Measurements from ENCODE around the gene ZNF441. TPM values are rescaled to one million over a fixed set of nuclear protein-coding genes. Genes with fewer than 3 reads are reported as not detected.

Gene ZNF441
- total RNA-seq, 1 donor from 2014 or later: 9.6 TPM

DNA sequence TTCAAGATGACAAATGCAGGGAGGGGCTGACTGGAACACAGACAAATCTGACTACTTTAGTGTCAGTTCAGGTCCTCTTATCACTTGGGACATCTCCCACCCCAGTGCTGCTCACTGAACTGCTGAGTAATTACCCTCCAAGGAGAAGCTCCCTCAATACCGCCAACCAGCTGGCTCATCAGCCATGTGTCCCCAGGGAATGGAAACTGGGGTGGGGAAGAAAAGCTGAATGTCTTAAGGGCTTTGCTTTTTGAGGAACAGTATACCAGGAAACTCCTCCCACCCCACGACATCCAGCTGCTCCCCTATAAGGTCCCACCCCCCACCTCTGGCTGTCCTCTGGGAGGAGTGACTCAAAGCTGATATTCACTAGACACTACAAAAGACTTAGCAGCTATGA, 30.1 kb upstream of the ZNF441 start:
- Mint-ChIP-seq H3K36me3 (peaks cover 12% of the 10 kb centered on the region), H3K4me1 (peaks cover 39% of the 10 kb centered on the region), H3K9me3 (peaks cover 3% of the 10 kb centered on the region), H3K4me3 (peak overlapping the region; percentile 100), H3K27me3 (ENCODE audit: low read depth) (no peaks in the 10 kb centered on the region), H3K27ac (peak overlapping the region; percentile 67)
- TF ChIP-seq, protein P1, sequence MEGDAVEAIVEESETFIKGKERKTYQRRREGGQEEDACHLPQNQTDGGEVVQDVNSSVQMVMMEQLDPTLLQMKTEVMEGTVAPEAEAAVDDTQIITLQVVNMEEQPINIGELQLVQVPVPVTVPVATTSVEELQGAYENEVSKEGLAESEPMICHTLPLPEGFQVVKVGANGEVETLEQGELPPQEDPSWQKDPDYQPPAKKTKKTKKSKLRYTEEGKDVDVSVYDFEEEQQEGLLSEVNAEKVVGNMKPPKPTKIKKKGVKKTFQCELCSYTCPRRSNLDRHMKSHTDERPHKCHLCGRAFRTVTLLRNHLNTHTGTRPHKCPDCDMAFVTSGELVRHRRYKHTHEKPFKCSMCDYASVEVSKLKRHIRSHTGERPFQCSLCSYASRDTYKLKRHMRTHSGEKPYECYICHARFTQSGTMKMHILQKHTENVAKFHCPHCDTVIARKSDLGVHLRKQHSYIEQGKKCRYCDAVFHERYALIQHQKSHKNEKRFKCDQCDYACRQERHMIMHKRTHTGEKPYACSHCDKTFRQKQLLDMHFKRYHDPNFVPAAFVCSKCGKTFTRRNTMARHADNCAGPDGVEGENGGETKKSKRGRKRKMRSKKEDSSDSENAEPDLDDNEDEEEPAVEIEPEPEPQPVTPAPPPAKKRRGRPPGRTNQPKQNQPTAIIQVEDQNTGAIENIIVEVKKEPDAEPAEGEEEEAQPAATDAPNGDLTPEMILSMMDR (IDR thresholded peaks at IDR 0.05; ENCODE audit: unreplicated experiment): no peak
- no peak for DNase-seq (ENCODE audit: low spot score in 2 of 2, unreplicated experiment in 2 of 2)

DNA sequence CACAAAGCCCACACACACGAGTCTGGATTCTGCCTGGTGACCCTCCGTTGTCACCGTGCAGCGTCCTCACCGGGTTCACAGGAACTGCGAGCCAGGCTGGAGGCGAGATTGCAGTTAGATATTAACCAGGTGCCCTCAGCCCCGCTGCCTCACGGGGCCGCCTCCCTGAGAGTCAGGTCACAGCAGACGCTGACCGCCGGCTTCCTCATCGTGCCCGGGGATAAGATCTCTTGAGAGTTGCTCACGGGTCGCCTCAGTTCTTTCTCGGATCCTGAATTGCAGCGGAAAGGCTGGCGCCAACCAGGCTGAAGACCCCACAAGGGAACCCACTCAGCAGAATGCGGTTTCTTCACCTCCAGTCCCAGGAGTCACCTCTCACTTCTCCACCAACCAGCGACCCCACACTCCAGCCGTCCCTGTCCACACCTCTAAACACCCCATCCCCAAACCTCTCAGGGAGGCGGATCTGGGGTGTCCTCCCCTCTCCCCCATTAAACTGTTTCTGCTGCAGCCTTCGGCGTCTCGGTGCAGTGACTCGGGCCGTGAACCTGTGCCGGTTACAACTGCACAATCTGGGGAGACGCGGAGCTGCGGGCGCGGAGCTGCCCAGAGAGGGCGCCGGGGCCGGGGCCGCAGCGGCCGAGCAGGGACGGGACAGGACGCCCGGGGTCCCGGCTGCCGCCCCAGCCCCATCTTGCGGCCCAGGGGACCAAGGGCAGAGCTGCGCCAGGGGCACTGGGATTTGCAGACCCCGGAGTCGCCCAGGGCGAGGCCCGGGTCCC, 28.6 kb upstream of the ZNF441 start:
- H3K4me3 Mint-ChIP-seq: peak overlapping the region; percentile 100
- TF ChIP-seq, protein P1 (IDR thresholded peaks at IDR 0.05; ENCODE audit: unreplicated experiment): no peak
- H3K4me1 Mint-ChIP-seq: peaks cover 39% of the 10 kb centered on the region
- no peaks in the 10 kb centered on the region for H3K9me3 Mint-ChIP-seq
- peak overlapping the region; percentile 100 for H3K27ac Mint-ChIP-seq
- no peaks in the 10 kb centered on the region for H3K27me3 Mint-ChIP-seq (ENCODE audit: low read depth)
- peak; percentile 31 to 64 for DNase-seq (ENCODE audit: low spot score in 2 of 2, unreplicated experiment in 2 of 2)
- H3K36me3 Mint-ChIP-seq: peaks cover 7% of the 10 kb centered on the region

DNA sequence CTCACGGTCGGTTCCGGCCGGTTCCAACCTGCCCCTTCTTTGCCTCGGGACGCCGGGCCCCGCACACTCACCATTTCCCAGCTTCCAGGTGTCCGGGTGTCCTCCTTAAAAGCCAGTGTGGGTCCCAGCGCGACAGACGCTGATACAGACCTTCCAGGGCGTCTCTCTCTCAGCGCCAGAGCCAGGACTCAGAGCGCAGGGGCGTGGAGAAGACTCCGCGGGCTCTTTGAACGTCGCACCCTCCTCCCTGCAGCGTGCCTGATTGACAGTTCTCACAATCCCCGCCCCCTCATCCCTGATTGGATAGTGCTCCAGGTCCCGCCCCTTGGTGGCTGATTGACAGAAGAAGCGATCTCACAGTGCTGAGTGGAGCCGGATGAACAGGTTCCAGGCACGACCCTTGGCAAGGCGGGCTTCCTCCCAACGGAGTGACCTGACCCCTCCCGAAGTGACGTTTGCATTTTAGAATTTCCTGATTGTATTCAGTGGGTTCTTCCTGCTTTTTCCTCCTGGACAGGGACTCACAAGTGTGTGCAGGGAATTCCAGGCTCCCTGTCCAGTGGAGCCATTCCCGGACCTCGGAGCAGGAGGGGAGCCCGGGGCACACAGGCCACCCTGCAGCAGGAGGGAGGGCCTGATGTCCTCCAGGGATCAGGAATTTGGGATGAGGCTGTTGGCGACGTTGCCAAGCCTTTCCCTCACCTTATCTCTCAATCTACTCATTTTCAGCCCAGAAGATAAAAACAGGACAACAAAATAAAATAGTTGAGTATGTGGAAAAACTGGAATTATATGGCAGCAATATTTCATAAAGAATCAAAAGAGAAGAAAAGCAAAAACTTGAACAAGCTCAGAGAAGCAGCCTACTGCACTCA, 27.8 kb upstream of the ZNF441 start, which contains the start of gene ZNF823:
Gene ZNF823, minus strand, starts transcription at position 201 of the 875 bp plus-strand sequence. Its CDS starts 127 bp downstream, at position 74.
- DNase-seq (ENCODE audit: low spot score in 2 of 2, unreplicated experiment in 2 of 2): peak; percentile 96 to 99
- TF ChIP-seq, protein P1 (IDR thresholded peaks at IDR 0.05; ENCODE audit: unreplicated experiment): no peak
- Mint-ChIP-seq H3K36me3 (peaks cover 7% of the 10 kb centered on the region), H3K4me3 (peak within 1 kb of the TSS; percentile 100), H3K9me3 (peaks cover 3% of the 10 kb centered on the region), H3K27me3 (ENCODE audit: low read depth) (no peaks in the 10 kb centered on the region), H3K4me1 (peaks cover 39% of the 10 kb centered on the region), H3K27ac (peak within 1 kb of the TSS; percentile 100)

DNA sequence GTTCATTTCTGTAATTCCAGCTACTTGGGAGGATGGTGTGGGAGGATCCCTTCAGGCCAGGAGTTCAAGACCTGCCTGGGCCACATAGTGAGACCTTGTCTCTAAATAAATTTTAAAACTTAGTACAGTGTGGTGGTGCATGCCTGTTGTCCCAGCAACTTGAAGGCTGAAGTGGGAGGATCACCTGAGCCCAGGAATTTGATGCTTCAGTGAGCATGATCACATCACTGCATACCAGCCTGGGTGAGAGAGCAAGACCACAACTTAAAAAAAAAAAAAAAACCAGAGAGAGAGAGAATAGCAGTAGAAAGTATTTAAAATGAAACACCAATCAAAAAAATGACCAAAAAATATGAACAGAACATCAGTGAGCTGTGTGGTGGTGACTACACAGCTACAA, 20.9 kb upstream of the ZNF441 start:
- Mint-ChIP-seq H3K9me3 (peaks cover 40% of the 10 kb centered on the region), H3K36me3 (peaks cover 8% of the 10 kb centered on the region), H3K4me3 (no peak overlapping the region), H3K4me1 (peaks cover 2% of the 10 kb centered on the region), H3K27me3 (ENCODE audit: low read depth) (no peaks in the 10 kb centered on the region), H3K27ac (no peak overlapping the region)
- TF ChIP-seq, protein P1 (IDR thresholded peaks at IDR 0.05; ENCODE audit: unreplicated experiment): no peak
- no peak for DNase-seq (ENCODE audit: low spot score in 2 of 2, unreplicated experiment in 2 of 2)

DNA sequence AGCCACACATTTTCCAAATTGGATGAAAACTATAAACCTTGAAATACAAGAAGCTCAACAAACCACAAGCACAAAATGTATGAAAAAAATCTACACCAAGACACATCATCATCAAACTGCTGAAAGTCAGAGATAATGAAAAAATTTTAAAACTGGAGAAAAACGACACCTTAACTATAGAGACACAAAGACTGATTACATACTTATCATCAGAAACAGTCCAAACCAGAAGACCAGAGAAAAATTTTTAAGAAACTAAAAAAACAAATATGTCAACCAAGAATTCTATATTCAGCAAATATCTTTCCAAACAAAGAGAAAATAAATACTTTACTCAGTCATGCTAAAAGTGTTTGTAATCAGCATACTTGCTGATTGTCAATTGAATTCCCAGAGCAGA, 19.5 kb upstream of the ZNF441 start:
- Mint-ChIP-seq H3K9me3 (peaks cover 54% of the 10 kb centered on the region), H3K27me3 (ENCODE audit: low read depth) (no peaks in the 10 kb centered on the region), H3K4me1 (no peaks in the 10 kb centered on the region), H3K27ac (no peak overlapping the region), H3K36me3 (peaks cover 8% of the 10 kb centered on the region), H3K4me3 (no peak overlapping the region)
- TF ChIP-seq, protein P1 (IDR thresholded peaks at IDR 0.05; ENCODE audit: unreplicated experiment): no peak
- DNase-seq (ENCODE audit: low spot score in 2 of 2, unreplicated experiment in 2 of 2): no peak
